GM12892 (cell line): ENCODE data around the gene IPMK.

ENCODE experiments used
- POLR2A ChIP-seq: IDR thresholded peaks from 2 replicates; pipeline ENCODE4 v1.6.1; 2011; ENCODE audit warnings: low read depth, low read length, control low read depth
- POLR2AphosphoS5 ChIP-seq: IDR thresholded peaks from 2 replicates; pipeline ENCODE4 v1.6.1; 2011; ENCODE audit warnings: low read depth, low read length, control low read depth

- TF ChIP-seq POLR2AphosphoS5 (no peak), POLR2A (no peak)
These were observed 91.4 kb downstream of the IPMK start for GRCh38 chr10:58175990-58176900.
